Choroid plexus epithelial cell (primary cell): ENCODE results near the gene S100A8.

Experiments
- DNase-seq: peaks from one replicate; pipeline ENCODE4 v3.0.0-alpha.2; 2010; ENCODE audit warnings: low read depth
- H3K4me3 ChIP-seq: 2 replicates; pipeline ENCODE4 v1.5.1; 2011; ENCODE audit warnings: low read depth, mild to moderate bottlenecking, control low read depth, low read length, moderate library complexity
- TF ChIP-seq, protein P1 (sequence below): conservative IDR thresholded peaks from 2 replicates; pipeline ENCODE4 v1.5.1; 2011; ENCODE audit warnings: low read depth, mild to moderate bottlenecking, control low read depth, inconsistent platforms, low read length, moderate library complexity

S100A8 gene

DNA sequence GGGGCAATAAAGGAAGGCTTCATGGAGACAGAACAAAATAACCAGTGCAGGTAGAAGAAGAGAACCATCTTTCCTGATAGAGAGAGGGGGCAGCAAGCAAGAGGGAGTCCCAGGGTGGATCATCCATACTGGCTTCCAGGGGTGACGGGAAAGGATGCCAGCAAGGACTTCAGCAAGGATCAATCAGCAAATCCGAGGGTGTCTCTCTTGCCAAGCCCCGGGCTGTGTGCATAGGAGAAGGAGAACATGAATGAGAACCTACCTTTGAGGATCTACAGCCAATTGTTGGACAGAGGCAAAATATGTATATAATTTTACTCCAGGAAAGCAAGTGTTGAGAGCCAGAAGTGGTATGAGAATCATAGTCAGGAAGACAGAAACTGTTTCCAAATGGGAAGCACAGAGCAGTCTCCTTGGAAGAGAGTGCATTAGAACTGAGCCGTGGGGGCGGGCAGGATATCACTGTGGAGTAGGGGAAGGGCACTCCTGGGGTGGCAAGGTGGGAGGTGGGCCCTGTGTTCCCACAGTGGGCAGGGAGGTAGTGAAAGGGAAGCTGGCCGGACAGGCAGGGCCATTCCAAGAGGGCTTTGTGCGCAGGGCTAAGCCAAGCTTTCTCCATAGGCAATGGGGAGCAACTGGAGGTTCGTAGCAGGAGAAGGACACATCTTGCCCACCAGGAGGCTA lies 34.3 kb downstream of the S100A8 start:
- TF ChIP-seq, protein P1, sequence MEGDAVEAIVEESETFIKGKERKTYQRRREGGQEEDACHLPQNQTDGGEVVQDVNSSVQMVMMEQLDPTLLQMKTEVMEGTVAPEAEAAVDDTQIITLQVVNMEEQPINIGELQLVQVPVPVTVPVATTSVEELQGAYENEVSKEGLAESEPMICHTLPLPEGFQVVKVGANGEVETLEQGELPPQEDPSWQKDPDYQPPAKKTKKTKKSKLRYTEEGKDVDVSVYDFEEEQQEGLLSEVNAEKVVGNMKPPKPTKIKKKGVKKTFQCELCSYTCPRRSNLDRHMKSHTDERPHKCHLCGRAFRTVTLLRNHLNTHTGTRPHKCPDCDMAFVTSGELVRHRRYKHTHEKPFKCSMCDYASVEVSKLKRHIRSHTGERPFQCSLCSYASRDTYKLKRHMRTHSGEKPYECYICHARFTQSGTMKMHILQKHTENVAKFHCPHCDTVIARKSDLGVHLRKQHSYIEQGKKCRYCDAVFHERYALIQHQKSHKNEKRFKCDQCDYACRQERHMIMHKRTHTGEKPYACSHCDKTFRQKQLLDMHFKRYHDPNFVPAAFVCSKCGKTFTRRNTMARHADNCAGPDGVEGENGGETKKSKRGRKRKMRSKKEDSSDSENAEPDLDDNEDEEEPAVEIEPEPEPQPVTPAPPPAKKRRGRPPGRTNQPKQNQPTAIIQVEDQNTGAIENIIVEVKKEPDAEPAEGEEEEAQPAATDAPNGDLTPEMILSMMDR, result no peak
- no peak overlapping the region for H3K4me3 ChIP-seq
- no peak for DNase-seq

DNA sequence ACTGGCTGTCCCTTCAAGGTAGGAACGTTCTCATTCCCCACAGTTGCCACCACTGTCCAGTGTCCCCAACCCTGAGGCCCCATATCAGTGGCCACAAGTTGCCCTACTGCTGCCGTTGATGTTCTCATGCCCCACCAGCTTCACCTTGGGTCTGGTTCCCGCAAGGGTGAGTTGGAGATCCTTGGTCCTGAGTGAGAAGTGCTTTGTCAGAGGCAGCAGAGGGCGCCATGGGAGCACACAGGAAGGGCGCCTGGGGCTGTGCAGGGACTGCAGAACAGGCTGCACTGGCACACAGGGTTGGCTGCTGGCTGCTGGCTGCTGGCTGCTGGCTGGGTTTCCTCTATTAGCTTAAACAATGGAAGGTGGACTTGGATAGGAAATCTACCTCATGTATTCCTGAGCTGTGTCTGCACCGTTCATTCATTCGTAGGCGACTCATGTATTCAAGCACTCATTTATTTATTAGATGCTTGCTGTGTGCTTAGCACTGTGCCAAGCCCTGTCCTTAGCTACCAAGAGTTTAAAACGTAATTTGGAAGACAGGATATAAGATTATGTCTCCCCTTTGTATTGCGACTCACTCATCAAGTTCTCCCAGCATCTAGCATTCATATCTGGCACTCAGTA lies 35.3 kb downstream of the S100A8 start:
- H3K4me3 ChIP-seq, result no peak overlapping the region
- TF ChIP-seq, protein P1, result peak; percentile 65
- peak; percentile 67 for DNase-seq

GRCh38 chr1:153354515-153355193 lies 36.2 kb downstream of the S100A8 start:
- DNase-seq, result no peak
- no peak overlapping the region for H3K4me3 ChIP-seq
- TF ChIP-seq, protein P1, result no peak

GRCh38 chr1:153353226-153353947 lies 37.5 kb downstream of the S100A8 start:
- H3K4me3 ChIP-seq, result no peak overlapping the region
- DNase-seq, result peak; percentile 18
- TF ChIP-seq, protein P1, result peak; percentile 54

GRCh38 chr1:153352523-153352922 lies 38.4 kb downstream of the S100A8 start:
- TF ChIP-seq, protein P1, result peak; percentile 92
- peak; percentile 81 for DNase-seq
- H3K4me3 ChIP-seq, result no peak overlapping the region

DNA sequence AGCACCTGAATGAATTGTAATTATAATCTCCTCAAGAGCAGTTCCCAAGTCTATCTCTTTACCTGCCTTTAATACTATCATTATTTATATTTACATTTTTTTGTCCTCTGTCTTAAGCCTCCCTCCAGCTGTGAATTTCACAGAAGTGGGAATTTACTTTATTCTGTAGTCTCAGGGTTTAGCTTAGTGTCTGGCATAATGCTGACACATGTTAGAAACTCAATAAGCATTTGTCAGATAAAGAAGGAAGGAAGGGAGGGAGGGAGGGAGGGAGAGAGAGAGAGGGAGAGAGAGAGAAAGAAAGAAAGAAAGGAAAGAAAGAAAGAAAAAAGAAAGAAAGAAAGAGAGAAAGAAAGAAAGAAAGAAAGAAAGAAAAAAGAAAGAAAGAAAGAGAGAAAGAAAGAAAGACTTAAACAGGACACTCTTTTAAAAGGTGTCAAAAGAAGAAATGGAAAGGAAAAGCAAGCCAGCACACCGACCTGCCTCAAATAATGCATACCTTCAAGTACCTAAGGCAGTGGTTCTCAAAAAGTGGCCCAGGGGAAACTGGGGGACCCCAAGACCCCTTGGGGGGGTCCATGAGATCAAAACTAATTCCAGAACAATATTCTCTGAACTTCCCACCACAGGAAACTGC lies 40.4 kb downstream of the S100A8 start:
- TF ChIP-seq, protein P1, result no peak

More for the DNA sequence above, 40.4 kb downstream of the S100A8 start:
- H3K4me3 ChIP-seq, result no peak overlapping the region
- DNase-seq, result no peak
